Astrocyte (in vitro differentiated cells and primary cell): ENCODE results near the gene SMAP2. TPM values are rescaled to one million over a fixed set of nuclear protein-coding genes. Genes with fewer than 3 reads are reported as not detected.

Experiments used
- DNase-seq: peaks from one replicate; pipeline ENCODE4 v3.0.0-alpha.2; 2010; ENCODE audit warnings: low read depth
- FAIRE-seq: peaks from 2 replicates; lab custom pipeline; 2011; peaks lifted over from hg19 to GRCh38; lab: Jason Lieb, UNC
- H2AFZ ChIP-seq: 2 replicates; pipeline ENCODE4 v1.6.0; 2012; ENCODE audit warnings: low read depth, low read length, inconsistent platforms
- H3K27ac ChIP-seq: 2 replicates; pipeline ENCODE4 v1.5.1; 2011; ENCODE audit warnings: low read depth, low read length, inconsistent platforms
- H3K27me3 ChIP-seq: 2 replicates; pipeline ENCODE4 v1.6.0; 2011; ENCODE audit warnings: low read length, inconsistent platforms; ENCODE audit not compliant: insufficient read depth
- H3K36me3 ChIP-seq: 2 replicates; pipeline ENCODE4 v1.5.1; 2011; ENCODE audit warnings: low read length, inconsistent platforms; ENCODE audit not compliant: insufficient read depth
- H3K4me1 ChIP-seq: 2 replicates; pipeline ENCODE4 v1.5.1; 2011; ENCODE audit warnings: low read length, inconsistent platforms; ENCODE audit not compliant: insufficient read depth
- H3K4me2 ChIP-seq: 2 replicates; pipeline ENCODE4 v1.6.0; 2012; ENCODE audit warnings: low read length, inconsistent platforms
- H3K4me3 ChIP-seq: 2 replicates; pipeline ENCODE4 v1.5.1; 2011; ENCODE audit warnings: low read depth, mild to moderate bottlenecking, low read length, inconsistent platforms; ENCODE audit not compliant: insufficient read depth
- H3K79me2 ChIP-seq: 2 replicates; pipeline ENCODE4 v1.6.0; 2012; ENCODE audit warnings: mild to moderate bottlenecking, low read length, inconsistent platforms; ENCODE audit not compliant: insufficient read depth
- H3K9ac ChIP-seq: 2 replicates; pipeline ENCODE4 v1.6.0; 2012; ENCODE audit warnings: mild to moderate bottlenecking, low read length, inconsistent platforms
- H3K9me3 ChIP-seq: 2 replicates; pipeline ENCODE4 v1.5.1; 2012; ENCODE audit warnings: low read depth, mild to moderate bottlenecking, low read length, inconsistent platforms; ENCODE audit not compliant: insufficient read depth
- H4K20me1 ChIP-seq: 2 replicates; pipeline ENCODE4 v1.6.0; 2012; ENCODE audit warnings: low read length, inconsistent platforms; ENCODE audit not compliant: insufficient read depth
- H3K27ac Mint-ChIP-seq: one replicate; pipeline ENCODE4 v1.8.0; 2021; ENCODE audit warnings: mild to moderate bottlenecking, mixed read lengths; ENCODE audit not compliant: unreplicated experiment
- H3K27me3 Mint-ChIP-seq: one replicate; pipeline ENCODE4 v1.8.0; 2021; ENCODE audit warnings: low read depth, mixed read lengths; ENCODE audit not compliant: unreplicated experiment
- H3K36me3 Mint-ChIP-seq: one replicate; pipeline ENCODE4 v1.8.0; 2021; ENCODE audit warnings: low read depth, mixed read lengths; ENCODE audit not compliant: unreplicated experiment
- H3K4me1 Mint-ChIP-seq: one replicate; pipeline ENCODE4 v1.8.0; 2021; ENCODE audit warnings: low read depth, mixed read lengths; ENCODE audit not compliant: unreplicated experiment
- H3K4me3 Mint-ChIP-seq: one replicate; pipeline ENCODE4 v1.8.0; 2021; ENCODE audit warnings: mild to moderate bottlenecking, moderate library complexity, mixed read lengths; ENCODE audit not compliant: unreplicated experiment
- H3K9me3 Mint-ChIP-seq: one replicate; pipeline ENCODE4 v1.8.0; 2021; ENCODE audit warnings: mild to moderate bottlenecking, mixed read lengths; ENCODE audit not compliant: unreplicated experiment
- CTCF ChIP-seq: IDR thresholded peaks from 2 replicates; pipeline ENCODE4 v1.5.1; 2011; ENCODE audit warnings: low read depth, mild to moderate bottlenecking, inconsistent platforms, low read length, moderate library complexity; ENCODE audit not compliant: insufficient read depth
- EZH2 ChIP-seq: IDR thresholded peaks from 2 replicates; pipeline ENCODE4 v1.6.1; 2012; ENCODE audit warnings: mild to moderate bottlenecking, low read length, inconsistent platforms; ENCODE audit not compliant: insufficient read depth
- total RNA-seq: library from RNA; stranded (reverse); gene quantifications from 2 replicates; pipeline ENCODE4 v1.2.1, GENCODE V29; 2021

SMAP2 gene
- total RNA-seq, 1 donor from 2014 or later: 16.8 TPM

GRCh38 chr1:40395190-40396175, 22.0 kb downstream of the SMAP2 start:
- TF ChIP-seq EZH2 (no peak), CTCF (no peak)
- Mint-ChIP-seq H3K36me3 (no peaks in the 10 kb centered on the region), H3K4me3 (no peak overlapping the region), H3K4me1 (peaks cover 8% of the 10 kb centered on the region), H3K27ac (peak overlapping the region; percentile 83), H3K27me3 (no peaks in the 10 kb centered on the region), H3K9me3 (no peaks in the 10 kb centered on the region)
- H3K9me3 ChIP-seq: no peaks in the 10 kb centered on the region
- H4K20me1 ChIP-seq: peaks cover 46% of the 10 kb centered on the region
- no peak overlapping the region for H3K4me2 ChIP-seq
- H3K27me3 ChIP-seq: no peaks in the 10 kb centered on the region
- peaks cover 58% of the 10 kb centered on the region for H3K79me2 ChIP-seq
- FAIRE-seq (no peak), DNase-seq (no peak)
- no peaks in the 10 kb centered on the region for H3K36me3 ChIP-seq
- H3K4me3 ChIP-seq: no peak overlapping the region
- peaks cover 6% of the 10 kb centered on the region for H3K4me1 ChIP-seq
- no peak overlapping the region for H2AFZ ChIP-seq
- no peak overlapping the region for H3K9ac ChIP-seq
- H3K27ac ChIP-seq: no peak overlapping the region

- TF ChIP-seq CTCF (no peak), EZH2 (no peak)
- no peaks in the 10 kb centered on the region for H3K27me3 Mint-ChIP-seq
- Histone ChIP-seq H3K27me3 (no peaks in the 10 kb centered on the region), H3K9me3 (no peaks in the 10 kb centered on the region), H2AFZ (no peak overlapping the region), H3K9ac (no peak overlapping the region), H4K20me1 (peaks cover 37% of the 10 kb centered on the region), H3K4me1 (peaks cover 6% of the 10 kb centered on the region), H3K27ac (no peak overlapping the region), H3K4me2 (no peak overlapping the region), H3K79me2 (peaks cover 52% of the 10 kb centered on the region), H3K4me3 (no peak overlapping the region), H3K36me3 (no peaks in the 10 kb centered on the region)
- FAIRE-seq (no peak), DNase-seq (no peak)
- H3K9me3 Mint-ChIP-seq: no peaks in the 10 kb centered on the region
- H3K36me3 Mint-ChIP-seq: no peaks in the 10 kb centered on the region
- H3K4me1 Mint-ChIP-seq: peaks cover 8% of the 10 kb centered on the region
- H3K4me3 Mint-ChIP-seq: no peak overlapping the region
- no peak overlapping the region for H3K27ac Mint-ChIP-seq
These were observed 22.9 kb downstream of the SMAP2 start for GRCh38 chr1:40396420-40396819.

GRCh38 chr1:40397258-40397657, 23.7 kb downstream of the SMAP2 start:
- no peak overlapping the region for H3K4me3 ChIP-seq
- H2AFZ ChIP-seq: no peak overlapping the region
- no peaks in the 10 kb centered on the region for H3K36me3 ChIP-seq
- H3K4me2 ChIP-seq: no peak overlapping the region
- peaks cover 33% of the 10 kb centered on the region for H4K20me1 ChIP-seq
- Mint-ChIP-seq H3K27me3 (no peaks in the 10 kb centered on the region), H3K27ac (no peak overlapping the region), H3K9me3 (no peaks in the 10 kb centered on the region), H3K4me1 (peaks cover 8% of the 10 kb centered on the region), H3K36me3 (no peaks in the 10 kb centered on the region), H3K4me3 (no peak overlapping the region)
- no peak overlapping the region for H3K9ac ChIP-seq
- H3K27ac ChIP-seq: no peak overlapping the region
- peaks cover 46% of the 10 kb centered on the region for H3K79me2 ChIP-seq
- H3K27me3 ChIP-seq: no peaks in the 10 kb centered on the region
- H3K4me1 ChIP-seq: peaks cover 6% of the 10 kb centered on the region
- no peak for TF ChIP-seq EZH2
- no peak for TF ChIP-seq CTCF
- FAIRE-seq: no peak
- DNase-seq: no peak
- H3K9me3 ChIP-seq: no peaks in the 10 kb centered on the region
